H1 (cell line): ENCODE results near the gene CPT1A. TPM values are rescaled to one million over a fixed set of nuclear protein-coding genes. Genes with fewer than 3 reads are reported as not detected.
A peak's percentile ranks its signal among the peaks of the same experiment; 100 is the strongest.

Experiments used
- BRCA1 ChIP-seq: IDR thresholded peaks from 2 replicates; pipeline ENCODE4 v1.6.1; 2012; ENCODE audit warnings: low read depth, low read length, improper control_type of control experiment
- CBX5 ChIP-seq: fragments of 300-800, 300-1000 bp; sonication (generic); IDR thresholded peaks from 2 replicates; pipeline ENCODE4 v1.7.1; 2016; ENCODE audit warnings: antibody characterized with exemption, low read length, low read depth
- CBX8 ChIP-seq: fragments of 300-800, 300-1000 bp; sonication (generic); IDR thresholded peaks from 2 replicates; pipeline ENCODE4 v1.7.1; 2016; ENCODE audit warnings: low read depth, low read length, borderline replicate concordance
- CEBPB ChIP-seq: IDR thresholded peaks from 2 replicates; pipeline ENCODE4 v1.6.1; 2012; ENCODE audit warnings: low read depth, low read length
- CHD1 ChIP-seq: IDR thresholded peaks from 2 replicates; pipeline ENCODE4 v1.6.1; 2012; ENCODE audit warnings: low read depth, low read length, improper control_type of control experiment
- CHD2 ChIP-seq: IDR thresholded peaks from 2 replicates; pipeline ENCODE4 v1.6.1; 2012; ENCODE audit warnings: low read length, improper control_type of control experiment
- CREB1 ChIP-seq: IDR thresholded peaks from 2 replicates; pipeline ENCODE4 v1.6.1; 2012; ENCODE audit warnings: inconsistent platforms
- EGR1 ChIP-seq: IDR thresholded peaks from 2 replicates; pipeline ENCODE4 v1.6.1; 2011; ENCODE audit warnings: low read depth, low read length, borderline replicate concordance
- JUND ChIP-seq: IDR thresholded peaks from 2 replicates; pipeline ENCODE4 v1.6.1; 2011; ENCODE audit warnings: mild to moderate bottlenecking, improper control_type of control experiment, low read length
- RNF2 ChIP-seq: fragments of 200-900, 300-1000 bp; sonication (generic); IDR thresholded peaks from 2 replicates; pipeline ENCODE4 v1.7.1; 2016; ENCODE audit warnings: borderline replicate concordance, low read depth, mild to moderate bottlenecking, antibody characterized with exemption, low read length; ENCODE audit not compliant: poor library complexity, severe bottlenecking; ENCODE audit errors: missing control alignments
- RXRA ChIP-seq: IDR thresholded peaks from 2 replicates; pipeline ENCODE4 v1.6.1; 2011; ENCODE audit warnings: low read depth, mild to moderate bottlenecking, low read length, moderate library complexity; ENCODE audit not compliant: insufficient read depth
- SIRT6 ChIP-seq: IDR thresholded peaks from one replicate; pipeline ENCODE4 v1.7.1; 2012; ENCODE audit warnings: low read length, inconsistent platforms
- SIX5 ChIP-seq: IDR thresholded peaks from 2 replicates; pipeline ENCODE4 v1.6.1; 2011; ENCODE audit warnings: mild to moderate bottlenecking, low read depth, low read length
- SP1 ChIP-seq: IDR thresholded peaks from 2 replicates; pipeline ENCODE4 v1.6.1; 2011; ENCODE audit warnings: low read depth, low read length
- SUZ12 ChIP-seq: fragments of 200-600 bp; sonication (generic); IDR thresholded peaks from 2 replicates; pipeline ENCODE4 v1.6.1; 2012; ENCODE audit warnings: mild to moderate bottlenecking, inconsistent platforms, low read length, moderate library complexity, mixed read lengths
- TAF1 ChIP-seq: IDR thresholded peaks from 2 replicates; pipeline ENCODE4 v1.6.1; 2011; ENCODE audit warnings: mild to moderate bottlenecking, low read depth, low read length
- TEAD4 ChIP-seq: IDR thresholded peaks from 2 replicates; pipeline ENCODE4 v1.6.1; 2012; ENCODE audit warnings: low read depth, low read length, inconsistent platforms, mixed read lengths
- YY1 ChIP-seq: IDR thresholded peaks from 2 replicates; pipeline ENCODE4 v1.6.1; 2011; ENCODE audit warnings: low read depth, mild to moderate bottlenecking, low read length
- polyA plus RNA-seq, 7 experiments: library from polyadenylated mRNA; depleted of rRNA in 3 of 7; stranded (reverse) in 5 of 7; unstranded in 2 of 7; fragments of >200 nt in 5 of 7; fragments of 200-250 nt in 2 of 7; gene quantifications; 1 replicate in 5 of 7; 2 replicates in 1 of 7; 4 replicates in 1 of 7; pipeline versions ENCODE4 v1.2.1 to v1.2.3, GENCODE V29; 2011 to 2013; ENCODE audit warnings: missing spikeins in 2 of 7, mixed read lengths in 2 of 7
- total RNA-seq: library from RNA; stranded (reverse); fragmentation: NEBNext Ultra II Directional; extraction: Animal tissue kit (Norgen Biotek cat#: 25700); gene quantifications from 2 replicates; pipeline ENCODE4 v1.2.1, GENCODE V29; 2021

CPT1A gene
- total and polyA plus RNA-seq, 2 of the 8 experiments (the other 6 are each of a cell fraction or from before 2014, with no cell fraction given), result 2.9 to 12.2 TPM

DNA sequence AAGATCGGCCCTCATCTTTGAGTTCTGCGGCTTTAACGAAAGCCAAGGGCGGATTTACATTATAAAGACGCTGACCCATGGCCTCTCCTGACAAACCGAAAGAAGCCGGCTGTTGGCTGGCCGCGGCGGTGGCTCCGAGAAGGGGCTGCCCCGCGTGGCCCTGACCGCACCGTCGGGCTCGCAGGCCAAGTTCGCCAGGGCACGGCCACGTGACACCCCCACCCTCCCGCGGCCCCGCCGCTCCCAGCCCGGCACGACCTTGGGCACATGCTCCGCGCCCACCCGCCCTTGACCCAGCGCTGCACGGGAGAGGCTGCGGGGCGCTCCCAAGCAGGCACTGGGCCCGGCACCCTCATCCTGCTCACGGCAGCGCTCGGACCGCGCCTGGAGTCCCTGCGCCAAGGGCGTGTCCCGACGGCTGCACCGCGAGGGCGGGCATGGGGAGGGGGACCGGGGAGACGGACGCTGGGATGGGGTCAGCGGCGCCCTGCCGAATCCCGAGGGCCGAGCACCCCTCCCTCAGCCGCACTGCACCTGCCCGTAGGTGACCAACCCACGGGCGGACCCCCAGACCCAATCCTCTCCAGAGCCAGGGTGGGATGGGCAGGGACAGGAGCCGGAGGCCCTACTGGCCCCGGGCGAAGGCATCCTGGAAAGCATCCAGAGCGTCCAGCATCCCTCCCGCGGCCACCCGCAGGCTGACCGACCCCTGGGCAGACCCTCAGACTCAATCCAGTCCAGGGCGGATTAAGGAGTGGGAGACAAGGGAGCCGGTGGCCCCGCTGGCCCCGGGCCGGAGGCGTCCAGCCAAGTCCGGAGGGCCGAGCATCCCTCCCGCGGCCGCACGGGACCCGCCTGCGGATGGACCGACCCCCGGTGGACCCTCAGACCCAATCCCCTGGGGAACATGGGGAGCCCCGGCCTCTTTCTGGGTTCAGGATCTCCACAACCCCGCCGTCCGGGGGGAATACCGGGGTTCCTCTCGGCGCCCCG is 759 bp downstream of the CPT1A start (continued):
- TF ChIP-seq CHD2 (no peak), SUZ12 (peak; percentile 64; the same call in 1 of the 2 replicates), RNF2 (peak; percentile 31), EGR1 (no peak), RXRA (no peak), CHD1 (no peak), JUND (no peak), TAF1 (no peak), CREB1 (no peak), BRCA1 (no peak), SIRT6 (no peak), YY1 (no peak), CEBPB (no peak), CBX8 (no peak), CBX5 (no peak), SP1 (0 out of 2 replicates have a peak, but pooled peaks have one; percentile 12), SIX5 (no peak), TEAD4 (no peak)
